Measurements from ENCODE around the gene SERP1.
"Not testable (repeated sequence)": the region's sequence is repeated elsewhere in the genome, so short reads cannot be mapped to it uniquely, and the experiment has no call there.

Gene SERP1

GRCh38 chr3:150509780-150510179, 36.5 kb downstream of the SERP1 start:
- no peak for TF ChIP-seq CTCF (IDR thresholded peaks at IDR 0.05; ENCODE audit: borderline replicate concordance, insufficient read depth, low read depth, low read length)

GRCh38 chr3:150508401-150508800, 37.9 kb downstream of the SERP1 start:
- no peak for TF ChIP-seq CTCF (IDR thresholded peaks at IDR 0.05; ENCODE audit: borderline replicate concordance, insufficient read depth, low read depth, low read length)

More at GRCh38 chr3:150509780-150510179, 36.5 kb downstream of the SERP1 start:
- H3K4me3 ChIP-seq (ENCODE audit: low read depth, low read length), result no peak overlapping the region

GRCh38 chr3:150504483-150504882, 41.8 kb downstream of the SERP1 start:
- no peak overlapping the region for H3K4me3 ChIP-seq (ENCODE audit: low read depth, low read length)
- no peak for TF ChIP-seq CTCF (IDR thresholded peaks at IDR 0.05; ENCODE audit: borderline replicate concordance, insufficient read depth, low read depth, low read length)

More at GRCh38 chr3:150508401-150508800, 37.9 kb downstream of the SERP1 start:
- no peak overlapping the region for H3K4me3 ChIP-seq (ENCODE audit: low read depth, low read length)

GRCh38 chr3:150503402-150504099, 42.7 kb downstream of the SERP1 start:
- TF ChIP-seq CTCF (IDR thresholded peaks at IDR 0.05; ENCODE audit: borderline replicate concordance, insufficient read depth, low read depth, low read length), result 0 out of 2 replicates have a peak, but pooled peaks have one; percentile 12
- no peak overlapping the region for H3K4me3 ChIP-seq (ENCODE audit: low read depth, low read length)

- not testable (repeated sequence) for H3K4me3 ChIP-seq (ENCODE audit: low read depth, low read length)
These were observed 45.3 kb downstream of the SERP1 start for GRCh38 chr3:150500960-150501359.

- TF ChIP-seq CTCF (IDR thresholded peaks at IDR 0.05; ENCODE audit: borderline replicate concordance, insufficient read depth, low read depth, low read length), result no peak
- H3K4me3 ChIP-seq (ENCODE audit: low read depth, low read length), result no peak overlapping the region
These were observed 48.3 kb downstream of the SERP1 start for GRCh38 chr3:150497956-150498355.

- 0 out of 2 replicates have a peak, but pooled peaks have one; percentile 22 for TF ChIP-seq CTCF (IDR thresholded peaks at IDR 0.05; ENCODE audit: borderline replicate concordance, insufficient read depth, low read depth, low read length)
- H3K4me3 ChIP-seq (ENCODE audit: low read depth, low read length), result no peak overlapping the region
These were observed 50.6 kb downstream of the SERP1 start for GRCh38 chr3:150495563-150496168.
